ENCODE measurements around the gene NALCN. TPM values are rescaled to one million over a fixed set of nuclear protein-coding genes. Genes with fewer than 3 reads are reported as not detected.

NALCN gene
- total and polyA plus RNA-seq, 2 of the 8 experiments (the other 6 are each of a cell fraction or from before 2014, with no cell fraction given): 0.26 to 0.54 TPM

DNA sequence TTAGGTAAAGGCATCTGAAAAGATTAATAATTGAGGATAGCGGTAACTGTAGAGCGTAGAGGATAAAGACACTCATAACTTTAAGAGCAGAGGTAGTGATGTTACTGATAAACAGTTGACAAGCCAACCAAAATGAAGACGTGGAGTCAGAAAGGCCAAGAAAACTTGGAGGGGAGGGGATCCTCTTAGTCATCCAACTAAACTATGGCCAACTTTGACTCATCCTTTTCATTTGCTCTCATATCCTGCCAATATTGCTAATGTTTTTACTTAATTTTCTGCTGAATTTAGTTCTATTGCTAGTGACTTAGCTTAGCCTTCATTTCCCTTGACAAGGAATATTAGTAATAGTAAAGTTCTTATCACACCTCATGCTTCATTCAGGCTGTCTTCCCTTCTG lies 49.6 kb upstream of the NALCN start:
- Histone ChIP-seq H3K23ac (ENCODE audit: insufficient read length) (no peak overlapping the region), H3K36me3 (ENCODE audit: control insufficient read depth in 2 of 4, insufficient read depth in 4 of 4, low read length in 3 of 4) (no peaks in the 10 kb centered on the region), H3K14ac (ENCODE audit: insufficient read length) (no peak overlapping the region), H2BK12ac (ENCODE audit: low read depth, low read length) (no peak overlapping the region), H3K4me1 (replicated peaks in 1 of 4; ENCODE audit: control insufficient read depth in 3 of 4, insufficient read depth in 4 of 4, low read length in 3 of 4) (no peaks in the 10 kb centered on the region), H4K5ac (ENCODE audit: insufficient read length, low read depth, low read length) (no peak overlapping the region), H4K20me1 (replicated peaks in 1 of 2; ENCODE audit: control insufficient read depth in 1 of 2, insufficient read depth in 2 of 2, low read length in 2 of 2) (no peaks in the 10 kb centered on the region), H3K4me3 (ENCODE audit: extremely low read depth in 1 of 4, insufficient read depth in 2 of 4, low read depth in 3 of 4, low read length in 4 of 4) (no peak overlapping the region), H3K9me3 (ENCODE audit: insufficient read depth in 2 of 2, low read depth in 1 of 2, low read length in 1 of 2) (no peaks in the 10 kb centered on the region), H2BK120ac (replicated peaks; ENCODE audit: low read depth, low read length) (no peak overlapping the region), H2BK20ac (ENCODE audit: low read length) (no peak overlapping the region), H3K9ac (replicated peaks in 1 of 4; ENCODE audit: extremely low read depth in 1 of 4, low read depth in 3 of 4, low read length in 3 of 4) (no peak overlapping the region), H3K27ac (ENCODE audit: low read depth, low read length) (no peak overlapping the region), H3K79me2 (ENCODE audit: control insufficient read depth in 1 of 2, insufficient read depth in 2 of 2, low read length in 2 of 2) (no peaks in the 10 kb centered on the region), H3K56ac (replicated peaks; ENCODE audit: insufficient read length, low read depth, low read length) (no peak overlapping the region), H3K4ac (replicated peaks; ENCODE audit: insufficient read length, low read depth, low read length) (no peak overlapping the region), H3K23me2 (ENCODE audit: low read depth, low read length) (no peaks in the 10 kb centered on the region), H3K27me3 (replicated peaks in 1 of 4; ENCODE audit: control insufficient read depth in 3 of 4, extremely low read depth in 1 of 4, insufficient read depth in 3 of 4, low read length in 3 of 4) (no peaks in the 10 kb centered on the region), H2BK5ac (ENCODE audit: low read depth, low read length) (no peak overlapping the region), H4K91ac (replicated peaks; ENCODE audit: insufficient read length, low read length) (no peak overlapping the region), H4K8ac (ENCODE audit: extremely low read depth, insufficient read depth, low read length) (no peak overlapping the region), H2AK5ac (ENCODE audit: low read depth, low read length) (no peak overlapping the region), H3K79me1 (ENCODE audit: low read depth, low read length) (no peaks in the 10 kb centered on the region), H2AFZ (ENCODE audit: low read length) (no peak overlapping the region), H2BK15ac (ENCODE audit: low read length) (no peak overlapping the region), H3K18ac (ENCODE audit: extremely low read depth, low read length) (no peak overlapping the region), H3K4me2 (ENCODE audit: insufficient read depth in 1 of 2, low read depth in 2 of 2, low read length in 2 of 2) (no peak overlapping the region)
- FAIRE-seq (no peak), DNase-seq (ENCODE audit: low read depth in 1 of 2, low spot score in 2 of 2) (no peak)
- TF ChIP-seq SIX5 (IDR thresholded peaks at IDR 0.05; ENCODE audit: low read depth, low read length) (no peak), SUZ12 (IDR thresholded peaks at IDR 0.05; ENCODE audit: low read length) (no peak), EZH2 (IDR thresholded peaks at IDR 0.05; ENCODE audit: low read depth, low read length, severe bottlenecking) (no peak), POLR2A (IDR thresholded peaks at IDR 0.05; ENCODE audit: control extremely low read depth in 1 of 2, low read depth in 2 of 2, low read length in 2 of 2) (no peak)
- POLR2A ChIA-PET (ENCODE audit: partially characterized antibody): no interaction called here
- WGBS, 2 experiments (ENCODE audit: extremely low coverage in 1 of 2, insufficient coverage in 1 of 2, insufficient read length in 1 of 2, insufficient replicate concordance in 2 of 2, low coverage in 1 of 2, low lambda C conversion rate in 2 of 2, missing lambda C conversion rate in 1 of 2): 89% methylated on average over 3 of the region's 3 CpGs; no CpG with 5 or more reads in 1 of the 2 experiments
- CTCF ChIA-PET (ENCODE audit: partially characterized antibody): interaction anchor here (1.2 to 13.4 kb wide), 3 partner anchors 311 to 338 kb away, joined by 3 to 206 read pairs (median 6); no protein-coding TSS in a partner anchor

Measured in H1 (cell line).